ENCODE measurements around the gene KCTD17.

DNA sequence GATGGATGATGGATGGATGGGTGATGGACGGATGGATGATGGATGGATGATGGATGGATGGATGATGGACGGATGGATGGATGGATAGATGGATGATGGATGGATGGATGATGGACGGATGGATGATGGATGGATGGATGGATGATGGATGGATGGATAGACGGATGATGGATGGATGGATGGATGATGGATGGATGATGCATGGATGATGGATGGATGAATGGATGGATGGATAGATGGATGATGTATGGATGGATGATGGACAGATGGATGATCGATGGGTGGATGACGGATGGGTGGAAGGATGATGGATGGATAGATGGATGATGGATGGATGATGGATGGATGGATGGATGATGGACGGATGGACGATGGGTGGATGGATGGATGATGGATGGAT is 21.1 kb downstream of the KCTD17 start:
- TF ChIP-seq, protein P1, sequence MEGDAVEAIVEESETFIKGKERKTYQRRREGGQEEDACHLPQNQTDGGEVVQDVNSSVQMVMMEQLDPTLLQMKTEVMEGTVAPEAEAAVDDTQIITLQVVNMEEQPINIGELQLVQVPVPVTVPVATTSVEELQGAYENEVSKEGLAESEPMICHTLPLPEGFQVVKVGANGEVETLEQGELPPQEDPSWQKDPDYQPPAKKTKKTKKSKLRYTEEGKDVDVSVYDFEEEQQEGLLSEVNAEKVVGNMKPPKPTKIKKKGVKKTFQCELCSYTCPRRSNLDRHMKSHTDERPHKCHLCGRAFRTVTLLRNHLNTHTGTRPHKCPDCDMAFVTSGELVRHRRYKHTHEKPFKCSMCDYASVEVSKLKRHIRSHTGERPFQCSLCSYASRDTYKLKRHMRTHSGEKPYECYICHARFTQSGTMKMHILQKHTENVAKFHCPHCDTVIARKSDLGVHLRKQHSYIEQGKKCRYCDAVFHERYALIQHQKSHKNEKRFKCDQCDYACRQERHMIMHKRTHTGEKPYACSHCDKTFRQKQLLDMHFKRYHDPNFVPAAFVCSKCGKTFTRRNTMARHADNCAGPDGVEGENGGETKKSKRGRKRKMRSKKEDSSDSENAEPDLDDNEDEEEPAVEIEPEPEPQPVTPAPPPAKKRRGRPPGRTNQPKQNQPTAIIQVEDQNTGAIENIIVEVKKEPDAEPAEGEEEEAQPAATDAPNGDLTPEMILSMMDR (IDR thresholded peaks at IDR 0.05) = no peak
- TF ChIP-seq POLR2A (IDR thresholded peaks at IDR 0.05) = no peak
